Testis (tissue), 2 donors: ENCODE measurements around the gene CPLX3.

Source experiments
- POLR2A ChIP-seq: fragments of 450-650 bp; IDR thresholded peaks from one replicate; pipeline ENCODE4 v1.6.1; 2017; ENCODE audit warnings: antibody characterized with exemption, mild to moderate bottlenecking, moderate library complexity
- TF ChIP-seq, protein P1 (sequence below), 3 experiments: fragments of 450-650 bp in 2 of 3; fragments of 200-600 bp in 1 of 3; sonication (generic) in 1 of 3; IDR thresholded peaks; one replicate each; pipeline ENCODE4 v1.5.1; 2016 to 2019; ENCODE audit warnings: antibody characterized with exemption in 3 of 3, mild to moderate bottlenecking in 2 of 3, moderate library complexity in 1 of 3

DNA sequence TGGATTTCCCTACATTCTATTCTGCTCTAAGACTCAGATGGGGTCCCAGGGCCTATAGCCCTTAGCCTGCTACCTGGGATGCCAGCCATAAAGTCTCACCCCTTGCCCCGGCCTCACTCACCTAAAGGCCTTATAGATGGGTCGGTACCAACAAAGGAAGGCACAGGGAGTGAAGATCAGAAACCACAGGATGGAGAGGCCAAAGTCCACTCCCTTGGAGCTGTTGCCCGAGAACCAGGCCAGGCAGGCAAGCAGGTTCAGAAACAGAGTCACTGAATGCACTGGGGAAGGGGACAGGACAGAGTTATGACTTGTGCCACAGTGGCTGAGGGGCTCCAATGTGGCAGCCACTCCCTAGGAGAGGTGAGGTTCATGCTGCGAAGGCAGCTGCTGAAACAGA is 24.0 kb downstream of the CPLX3 start:
- TF ChIP-seq, protein P1, sequence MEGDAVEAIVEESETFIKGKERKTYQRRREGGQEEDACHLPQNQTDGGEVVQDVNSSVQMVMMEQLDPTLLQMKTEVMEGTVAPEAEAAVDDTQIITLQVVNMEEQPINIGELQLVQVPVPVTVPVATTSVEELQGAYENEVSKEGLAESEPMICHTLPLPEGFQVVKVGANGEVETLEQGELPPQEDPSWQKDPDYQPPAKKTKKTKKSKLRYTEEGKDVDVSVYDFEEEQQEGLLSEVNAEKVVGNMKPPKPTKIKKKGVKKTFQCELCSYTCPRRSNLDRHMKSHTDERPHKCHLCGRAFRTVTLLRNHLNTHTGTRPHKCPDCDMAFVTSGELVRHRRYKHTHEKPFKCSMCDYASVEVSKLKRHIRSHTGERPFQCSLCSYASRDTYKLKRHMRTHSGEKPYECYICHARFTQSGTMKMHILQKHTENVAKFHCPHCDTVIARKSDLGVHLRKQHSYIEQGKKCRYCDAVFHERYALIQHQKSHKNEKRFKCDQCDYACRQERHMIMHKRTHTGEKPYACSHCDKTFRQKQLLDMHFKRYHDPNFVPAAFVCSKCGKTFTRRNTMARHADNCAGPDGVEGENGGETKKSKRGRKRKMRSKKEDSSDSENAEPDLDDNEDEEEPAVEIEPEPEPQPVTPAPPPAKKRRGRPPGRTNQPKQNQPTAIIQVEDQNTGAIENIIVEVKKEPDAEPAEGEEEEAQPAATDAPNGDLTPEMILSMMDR (IDR thresholded peaks at IDR 0.05), result no peak
- TF ChIP-seq POLR2A, result no peak
